ENCODE results near the gene RAB30.

DNA sequence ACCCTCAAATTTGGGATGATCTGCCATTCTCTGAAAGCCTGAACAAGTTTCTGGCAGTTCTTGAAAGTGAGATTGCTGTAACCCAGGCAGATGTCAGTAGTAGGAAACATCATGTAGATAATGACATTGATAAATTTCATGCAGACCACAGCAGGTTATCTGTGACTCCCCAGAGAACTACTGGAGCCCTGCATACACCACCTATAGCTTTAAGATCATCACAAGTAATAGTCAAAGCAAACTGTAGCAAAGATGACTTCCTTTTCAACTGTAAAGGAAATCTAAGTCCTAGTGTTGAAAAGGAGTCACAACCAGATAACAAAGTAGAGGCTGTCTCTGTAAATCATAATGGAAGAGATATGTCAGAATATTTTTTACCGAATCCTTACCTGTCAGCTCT lies 139.1 kb downstream of the RAB30 start:
- TF ChIP-seq, protein P1, sequence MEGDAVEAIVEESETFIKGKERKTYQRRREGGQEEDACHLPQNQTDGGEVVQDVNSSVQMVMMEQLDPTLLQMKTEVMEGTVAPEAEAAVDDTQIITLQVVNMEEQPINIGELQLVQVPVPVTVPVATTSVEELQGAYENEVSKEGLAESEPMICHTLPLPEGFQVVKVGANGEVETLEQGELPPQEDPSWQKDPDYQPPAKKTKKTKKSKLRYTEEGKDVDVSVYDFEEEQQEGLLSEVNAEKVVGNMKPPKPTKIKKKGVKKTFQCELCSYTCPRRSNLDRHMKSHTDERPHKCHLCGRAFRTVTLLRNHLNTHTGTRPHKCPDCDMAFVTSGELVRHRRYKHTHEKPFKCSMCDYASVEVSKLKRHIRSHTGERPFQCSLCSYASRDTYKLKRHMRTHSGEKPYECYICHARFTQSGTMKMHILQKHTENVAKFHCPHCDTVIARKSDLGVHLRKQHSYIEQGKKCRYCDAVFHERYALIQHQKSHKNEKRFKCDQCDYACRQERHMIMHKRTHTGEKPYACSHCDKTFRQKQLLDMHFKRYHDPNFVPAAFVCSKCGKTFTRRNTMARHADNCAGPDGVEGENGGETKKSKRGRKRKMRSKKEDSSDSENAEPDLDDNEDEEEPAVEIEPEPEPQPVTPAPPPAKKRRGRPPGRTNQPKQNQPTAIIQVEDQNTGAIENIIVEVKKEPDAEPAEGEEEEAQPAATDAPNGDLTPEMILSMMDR (IDR thresholded peaks at IDR 0.05), result no peak
- TF ChIP-seq EP300 (IDR thresholded peaks at IDR 0.05) (no peak), POLR2A (IDR thresholded peaks at IDR 0.05) (no peak), POLR2AphosphoS5 (IDR thresholded peaks at IDR 0.05) (no peak)

Measured in gastroesophageal sphincter (tissue), 3 donors.